ENCODE measurements around the gene KCNK4. TPM values are rescaled to one million over a fixed set of nuclear protein-coding genes. Genes with fewer than 3 reads are reported as not detected.

The KCNK4 gene
- total and polyA plus RNA-seq, 2 of the 13 experiments (the other 11 are each of a cell fraction or from before 2014, with no cell fraction given): not detected

- TF ChIP-seq, protein P1, sequence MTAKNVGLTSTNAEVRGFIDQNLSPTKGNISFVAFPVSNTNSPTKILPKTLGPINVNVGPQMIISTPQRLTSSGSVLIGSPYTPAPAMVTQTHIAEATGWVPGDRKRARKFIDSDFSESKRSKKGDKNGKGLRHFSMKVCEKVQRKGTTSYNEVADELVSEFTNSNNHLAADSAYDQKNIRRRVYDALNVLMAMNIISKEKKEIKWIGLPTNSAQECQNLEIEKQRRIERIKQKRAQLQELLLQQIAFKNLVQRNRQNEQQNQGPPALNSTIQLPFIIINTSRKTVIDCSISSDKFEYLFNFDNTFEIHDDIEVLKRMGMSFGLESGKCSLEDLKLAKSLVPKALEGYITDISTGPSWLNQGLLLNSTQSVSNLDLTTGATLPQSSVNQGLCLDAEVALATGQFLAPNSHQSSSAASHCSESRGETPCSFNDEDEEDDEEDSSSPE (CRISPR knock-in tag; IDR thresholded peaks at IDR 0.05): peak; percentile 23; the same call in 1 of the 2 replicates
- TF ChIP-seq HCFC1 (IDR thresholded peaks at IDR 0.05; ENCODE audit: low read depth, low read length): peak; percentile 27; the same call in 1 of the 2 replicates
- no peak for TF ChIP-seq ZNF142 (CRISPR knock-in tag; IDR thresholded peaks at IDR 0.05)
- no peak for TF ChIP-seq ZFP91 (CRISPR knock-in tag; IDR thresholded peaks at IDR 0.05; ENCODE audit: borderline replicate concordance)
- no peak for TF ChIP-seq FIP1L1 (IDR thresholded peaks at IDR 0.05; ENCODE audit: borderline replicate concordance, insufficient read depth, low read depth, low read length)
- peak; percentile 100 for TF ChIP-seq HNRNPH1 (optimal IDR thresholded peaks at IDR 0.05; ENCODE audit: low read depth, low read length)
- no peak for TF ChIP-seq ZNF672 (CRISPR knock-in tag; IDR thresholded peaks at IDR 0.05)
- no peak for TF ChIP-seq CBX2 (IDR thresholded peaks at IDR 0.05; ENCODE audit: low read depth, low read length)
- no peak for TF ChIP-seq CBX2 (CRISPR knock-in tag; IDR thresholded peaks at IDR 0.05; ENCODE audit: low read depth)
- no peak for TF ChIP-seq FOXK2 (IDR thresholded peaks at IDR 0.05)
- no peak for TF ChIP-seq ZIK1 (CRISPR knock-in tag; IDR thresholded peaks at IDR 0.05; ENCODE audit: borderline replicate concordance, low read depth)
- no peak for TF ChIP-seq PPARG (CRISPR knock-in tag; conservative IDR thresholded peaks at IDR 0.05)
- TF ChIP-seq HOXA3 (CRISPR knock-in tag; IDR thresholded peaks at IDR 0.05): peak; percentile 56
- 0 out of 2 replicates have a peak, but pooled peaks have one; percentile 14 for TF ChIP-seq ZNF788 (CRISPR knock-in tag; IDR thresholded peaks at IDR 0.05; ENCODE audit: borderline replicate concordance)
- TF ChIP-seq, protein P2, sequence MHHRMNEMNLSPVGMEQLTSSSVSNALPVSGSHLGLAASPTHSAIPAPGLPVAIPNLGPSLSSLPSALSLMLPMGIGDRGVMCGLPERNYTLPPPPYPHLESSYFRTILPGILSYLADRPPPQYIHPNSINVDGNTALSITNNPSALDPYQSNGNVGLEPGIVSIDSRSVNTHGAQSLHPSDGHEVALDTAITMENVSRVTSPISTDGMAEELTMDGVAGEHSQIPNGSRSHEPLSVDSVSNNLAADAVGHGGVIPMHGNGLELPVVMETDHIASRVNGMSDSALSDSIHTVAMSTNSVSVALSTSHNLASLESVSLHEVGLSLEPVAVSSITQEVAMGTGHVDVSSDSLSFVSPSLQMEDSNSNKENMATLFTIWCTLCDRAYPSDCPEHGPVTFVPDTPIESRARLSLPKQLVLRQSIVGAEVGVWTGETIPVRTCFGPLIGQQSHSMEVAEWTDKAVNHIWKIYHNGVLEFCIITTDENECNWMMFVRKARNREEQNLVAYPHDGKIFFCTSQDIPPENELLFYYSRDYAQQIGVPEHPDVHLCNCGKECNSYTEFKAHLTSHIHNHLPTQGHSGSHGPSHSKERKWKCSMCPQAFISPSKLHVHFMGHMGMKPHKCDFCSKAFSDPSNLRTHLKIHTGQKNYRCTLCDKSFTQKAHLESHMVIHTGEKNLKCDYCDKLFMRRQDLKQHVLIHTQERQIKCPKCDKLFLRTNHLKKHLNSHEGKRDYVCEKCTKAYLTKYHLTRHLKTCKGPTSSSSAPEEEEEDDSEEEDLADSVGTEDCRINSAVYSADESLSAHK (CRISPR knock-in tag; IDR thresholded peaks at IDR 0.05; ENCODE audit: borderline replicate concordance): no peak
- TF ChIP-seq AGO2 (optimal IDR thresholded peaks at IDR 0.05; ENCODE audit: low read depth, low read length): peak; percentile 63
- no peak for TF ChIP-seq CBX1 (IDR thresholded peaks at IDR 0.05; ENCODE audit: low read depth)
- no peak; the same call in 1 of the 2 replicates for TF ChIP-seq ZNF724P (CRISPR knock-in tag; IDR thresholded peaks at IDR 0.05; ENCODE audit: borderline replicate concordance)
Measured at GRCh38 chr11:64284962-64285884, 5.9 kb upstream of the KCNK4 start, which contains the start of gene GPR137 (continued).

All from HepG2 (cell line).